DND-41 (cell line): ENCODE data around the gene PREX1.
A peak's percentile ranks its signal among the peaks of the same experiment; 100 is the strongest.

Experiments
- ATAC-seq: fragments of 200-7000 bp; cut with Tn5 transposase; 3 replicates; pipeline ENCODE4 v1.9.1; 2021; ENCODE audit warnings: low read depth; ENCODE audit not compliant: insufficient read depth
- DNase-seq: peaks from one replicate; pipeline ENCODE4 v3.0.0-alpha.2; 2020
- H2AFZ ChIP-seq: 2 replicates; pipeline ENCODE4 v1.6.0; 2012; ENCODE audit warnings: low read depth, low read length
- H3K27ac ChIP-seq: 2 replicates; pipeline ENCODE4 v1.5.1; 2012; ENCODE audit warnings: low read length, inconsistent platforms
- H3K27me3 ChIP-seq: fragments of 200-600 bp; sonication (generic); 2 replicates; pipeline ENCODE4 v1.6.0; 2012; ENCODE audit warnings: low read length, mild to moderate bottlenecking, inconsistent platforms; ENCODE audit not compliant: insufficient read depth, poor library complexity
- H3K36me3 ChIP-seq: 2 replicates; pipeline ENCODE4 v1.5.1; 2012; ENCODE audit warnings: low read length, inconsistent platforms; ENCODE audit not compliant: insufficient read depth
- H3K4me1 ChIP-seq: 2 replicates; pipeline ENCODE4 v1.5.1; 2012; ENCODE audit warnings: mild to moderate bottlenecking, low read length; ENCODE audit not compliant: insufficient read depth
- H3K4me2 ChIP-seq: 2 replicates; pipeline ENCODE4 v1.6.0; 2012; ENCODE audit warnings: mild to moderate bottlenecking, moderate library complexity, low read length, inconsistent platforms; ENCODE audit not compliant: insufficient read depth
- H3K4me3 ChIP-seq, 2 experiments: fragments of 200-600 bp in 1 of 2; shearing (Covaris generic) in 1 of 2; 2 replicates each; pipeline ENCODE4 v1.5.1; 2012 to 2016; ENCODE audit warnings: inconsistent platforms in 2 of 2, low read length in 2 of 2, mild to moderate bottlenecking in 2 of 2, low read depth in 1 of 2, moderate library complexity in 1 of 2
- H3K79me2 ChIP-seq: 2 replicates; pipeline ENCODE4 v1.6.0; 2012; ENCODE audit warnings: low read length, inconsistent platforms; ENCODE audit not compliant: insufficient read depth
- H3K9ac ChIP-seq: 2 replicates; pipeline ENCODE4 v1.6.0; 2012; ENCODE audit warnings: low read depth, mild to moderate bottlenecking, inconsistent platforms, low read length, moderate library complexity
- H3K9me3 ChIP-seq: 2 replicates; pipeline ENCODE4 v1.5.1; 2012; ENCODE audit warnings: low read length, moderate library complexity, mild to moderate bottlenecking, inconsistent platforms; ENCODE audit not compliant: insufficient read depth, severe bottlenecking
- H4K20me1 ChIP-seq: 2 replicates; pipeline ENCODE4 v1.6.0; 2012; ENCODE audit warnings: low read length; ENCODE audit not compliant: insufficient read depth
- CTCF ChIP-seq: IDR thresholded peaks from 2 replicates; pipeline ENCODE4 v1.5.1; 2012; ENCODE audit warnings: borderline replicate concordance, low read length, moderate library complexity, mild to moderate bottlenecking; ENCODE audit not compliant: poor library complexity, severe bottlenecking; ENCODE audit errors: extremely low read depth
- EZH2 ChIP-seq: IDR thresholded peaks from 3 replicates; pipeline ENCODE4 v1.6.1; 2012; ENCODE audit warnings: borderline replicate concordance, low read depth, mild to moderate bottlenecking, moderate library complexity, low read length, inconsistent platforms; ENCODE audit not compliant: severe bottlenecking

Gene PREX1

GRCh38 chr20:48799328-48800105, 28.3 kb downstream of the PREX1 start:
- ATAC-seq (0 out of 3 replicates have a peak, but pooled peaks have one; percentile 31), DNase-seq (no peak)
- H3K4me1 ChIP-seq: no peaks in the 10 kb centered on the region
- no peaks in the 10 kb centered on the region for H3K27me3 ChIP-seq
- no peak overlapping the region for H3K27ac ChIP-seq
- H2AFZ ChIP-seq: no peak overlapping the region
- no peaks in the 10 kb centered on the region for H3K79me2 ChIP-seq
- H4K20me1 ChIP-seq: no peaks in the 10 kb centered on the region; the same call in 1 of the 2 replicates
- H3K4me3 ChIP-seq: no peak overlapping the region
- TF ChIP-seq EZH2 (no peak), CTCF (no peak)
- no peak overlapping the region for H3K9ac ChIP-seq
- H3K9me3 ChIP-seq: no peaks in the 10 kb centered on the region
- no peaks in the 10 kb centered on the region for H3K36me3 ChIP-seq
- H3K4me2 ChIP-seq: no peak overlapping the region

- no peaks in the 10 kb centered on the region for H3K36me3 ChIP-seq
- H3K9me3 ChIP-seq: no peaks in the 10 kb centered on the region
- H3K9ac ChIP-seq: no peak overlapping the region
- H3K4me2 ChIP-seq: no peak overlapping the region
- no peak overlapping the region for H3K4me3 ChIP-seq
- DNase-seq (no peak), ATAC-seq (no peak)
- peaks cover 3% of the 10 kb centered on the region for H4K20me1 ChIP-seq
- no peaks in the 10 kb centered on the region for H3K4me1 ChIP-seq
- no peak for TF ChIP-seq CTCF
- TF ChIP-seq EZH2: no peak
- H3K79me2 ChIP-seq: no peaks in the 10 kb centered on the region
- H2AFZ ChIP-seq: no peak overlapping the region
- H3K27me3 ChIP-seq: no peaks in the 10 kb centered on the region
- H3K27ac ChIP-seq: no peak overlapping the region
These were observed 29.7 kb downstream of the PREX1 start for GRCh38 chr20:48797850-48798747.

- Histone ChIP-seq H4K20me1 (peaks cover 3% of the 10 kb centered on the region), H3K36me3 (no peaks in the 10 kb centered on the region), H2AFZ (no peak overlapping the region), H3K27ac (no peak overlapping the region), H3K79me2 (no peaks in the 10 kb centered on the region), H3K4me3 (no peak overlapping the region), H3K9me3 (no peaks in the 10 kb centered on the region), H3K27me3 (no peaks in the 10 kb centered on the region), H3K9ac (no peak overlapping the region), H3K4me1 (no peaks in the 10 kb centered on the region), H3K4me2 (no peak overlapping the region)
- no peak for DNase-seq
- TF ChIP-seq CTCF (no peak), EZH2 (no peak)
- ATAC-seq: no peak
These were observed 30.4 kb downstream of the PREX1 start for GRCh38 chr20:48797275-48797825.
